CD14-positive monocyte (primary cell): ENCODE measurements around the gene LYSMD3. TPM values are rescaled to one million over a fixed set of nuclear protein-coding genes. Genes with fewer than 3 reads are reported as not detected.

ENCODE experiments used
- DNase-seq, 3 donors: peaks; one replicate each; pipeline ENCODE4 v3.0.0-alpha.2; 2011 to 2022
- H2AFZ ChIP-seq: 2 replicates; pipeline ENCODE4 v1.6.0; 2012; ENCODE audit warnings: mild to moderate bottlenecking, low read depth, low read length, inconsistent platforms; ENCODE audit not compliant: insufficient read depth, poor library complexity, severe bottlenecking
- H3K27ac ChIP-seq, 2 donors: 1 replicate in 1 of 2; 2 replicates in 1 of 2; pipeline ENCODE4 v1.5.1; 2012 to 2013; ENCODE audit warnings: low read length in 2 of 2, control low read depth in 1 of 2, inconsistent platforms in 1 of 2, low read depth in 1 of 2, mild to moderate bottlenecking in 1 of 2
- H3K27me3 ChIP-seq, 2 donors: one replicate each; pipeline versions ENCODE4 v1.6.0 to v1.6.1; 2011 to 2013; ENCODE audit warnings: low read length in 2 of 2; ENCODE audit not compliant: control insufficient read depth in 2 of 2, insufficient read depth in 2 of 2
- H3K36me3 ChIP-seq, 2 donors: replicated peaks in 1 of 2; 1 replicate in 1 of 2; 2 replicates in 1 of 2; pipeline versions ENCODE4 v1.5.1 to v1.6.1; 2012 to 2013; ENCODE audit warnings: low read length in 2 of 2, control low read depth in 1 of 2, inconsistent platforms in 1 of 2, mild to moderate bottlenecking in 1 of 2; ENCODE audit not compliant: insufficient read depth in 2 of 2, control insufficient read depth in 1 of 2
- H3K4me1 ChIP-seq, 2 donors: 1 replicate in 1 of 2; 2 replicates in 1 of 2; pipeline versions ENCODE4 v1.5.1 to v1.6.1; 2012 to 2013; ENCODE audit warnings: low read length in 2 of 2, control low read depth in 1 of 2, inconsistent platforms in 1 of 2, mild to moderate bottlenecking in 1 of 2, moderate library complexity in 1 of 2; ENCODE audit not compliant: insufficient read depth in 2 of 2, control insufficient read depth in 1 of 2
- H3K4me2 ChIP-seq: replicated peaks from 2 replicates; pipeline ENCODE3; 2012; ENCODE audit warnings: low read length, moderate library complexity, mild to moderate bottlenecking; ENCODE audit not compliant: poor library complexity, severe bottlenecking; ENCODE audit errors: extremely low read depth
- H3K4me3 ChIP-seq, 3 experiments: fragments of 200-600 bp in 1 of 3; sonication (generic) in 1 of 3; replicated peaks in 1 of 3; 1 replicate in 2 of 3; 2 replicates in 1 of 3; pipeline ENCODE4 v1.5.1; 2011 to 2013; ENCODE audit warnings: low read length in 3 of 3, mild to moderate bottlenecking in 3 of 3, control low read depth in 2 of 3, low read depth in 2 of 3, inconsistent platforms in 1 of 3, moderate library complexity in 1 of 3
- H3K79me2 ChIP-seq: 2 replicates; pipeline ENCODE4 v1.6.0; 2012; ENCODE audit warnings: mild to moderate bottlenecking, control low read depth, inconsistent platforms, low read length, moderate library complexity; ENCODE audit not compliant: insufficient read depth
- H3K9ac ChIP-seq: 2 replicates; pipeline ENCODE4 v1.6.0; 2017; ENCODE audit warnings: low read length, mild to moderate bottlenecking; ENCODE audit not compliant: insufficient read depth, poor library complexity, severe bottlenecking
- H3K9me3 ChIP-seq, 2 donors: replicated peaks in 1 of 2; 1 replicate in 1 of 2; 2 replicates in 1 of 2; pipeline versions ENCODE4 v1.5.1 to v1.6.1; 2012 to 2013; ENCODE audit warnings: low read length in 2 of 2, control low read depth in 1 of 2; ENCODE audit not compliant: control insufficient read depth in 1 of 2, insufficient read depth in 1 of 2
- H4K20me1 ChIP-seq: 2 replicates; pipeline ENCODE4 v1.6.0; 2012; ENCODE audit warnings: mild to moderate bottlenecking, low read length, control low read depth, moderate library complexity; ENCODE audit not compliant: insufficient read depth
- H3K27ac Mint-ChIP-seq, 7 donors: one replicate each; pipeline ENCODE4 v1.8.0; 2020; ENCODE audit warnings: mild to moderate bottlenecking in 7 of 7, mixed read lengths in 7 of 7, moderate library complexity in 6 of 7, inconsistent platforms in 2 of 7
- H3K27me3 Mint-ChIP-seq, 3 donors: one replicate each; pipeline ENCODE4 v1.8.0; 2021 to 2022; ENCODE audit warnings: low read depth in 3 of 3, mild to moderate bottlenecking in 3 of 3, mixed read lengths in 3 of 3, moderate library complexity in 3 of 3, inconsistent platforms in 1 of 3
- H3K36me3 Mint-ChIP-seq, 2 donors: one replicate each; pipeline ENCODE4 v1.8.0; 2020; ENCODE audit warnings: mixed read lengths in 2 of 2, inconsistent platforms in 1 of 2, mild to moderate bottlenecking in 1 of 2
- H3K4me1 Mint-ChIP-seq: one replicate; pipeline ENCODE4 v1.8.0; 2020; ENCODE audit warnings: mild to moderate bottlenecking, mixed read lengths
- H3K4me3 Mint-ChIP-seq, 2 donors: one replicate each; pipeline ENCODE4 v1.8.0; 2020; ENCODE audit warnings: mild to moderate bottlenecking in 2 of 2, mixed read lengths in 2 of 2, moderate library complexity in 1 of 2
- H3K9me3 Mint-ChIP-seq, 7 donors: one replicate each; pipeline ENCODE4 v1.8.0; 2020 to 2022; ENCODE audit warnings: mixed read lengths in 7 of 7, mild to moderate bottlenecking in 6 of 7, moderate library complexity in 6 of 7, inconsistent platforms in 2 of 7
- CTCF ChIP-seq: fragments of 200-600 bp; IDR thresholded peaks from one replicate; pipeline ENCODE4 v1.8.0; 2022; ENCODE audit warnings: antibody characterized with exemption, mild to moderate bottlenecking
- WGBS: methylation state at CpG from one replicate; pipeline ENCODE4 v1.1.5; 2013; ENCODE audit warnings: missing lambda C conversion rate; ENCODE audit not compliant: insufficient coverage; 5-methylcytosine and 5-hydroxymethylcytosine counted together
- intact Hi-C, 2 donors: fragments of 100-400 bp; cut with micrococcal nuclease; formaldehyde crosslinking; loops; one replicate each; pipeline versions ENCODE4 v1.15.0 to v1.15.1; 2023
- polyA plus RNA-seq, 3 donors: library from polyadenylated mRNA; depleted of rRNA in 1 of 3; unstranded in 2 of 3; stranded (reverse) in 1 of 3; fragments of 300-500 nt in 2 of 3; fragments of >200 nt in 1 of 3; fragmentation: Illumina TruSeq in 2 of 3; gene quantifications; 1 replicate in 2 of 3; 2 replicates in 1 of 3; pipeline ENCODE4 v1.2.3, GENCODE V29; 2012 to 2021

The LYSMD3 gene
- polyA plus RNA-seq, 3 donors: 6.0 to 12.1 (median 8.4) TPM

- Mint-ChIP-seq H3K27ac (no peak overlapping the region), H3K4me1 (peaks cover 2% of the 10 kb centered on the region), H3K27me3 (peaks cover 4 to 5% (median 5%) of the 10 kb centered on the region in 3 donors), H3K9me3 (no peaks in the 10 kb centered on the region), H3K4me3 (no peak overlapping the region), H3K36me3 (no peaks in the 10 kb centered on the region)
- no peak overlapping the region for H3K4me2 ChIP-seq
- no peak for DNase-seq
- no peak overlapping the region for H3K27ac ChIP-seq
- H3K36me3 ChIP-seq: no peaks in the 10 kb centered on the region
- intact Hi-C loops: no loop called here
- H3K9me3 ChIP-seq: no peaks in the 10 kb centered on the region
- H2AFZ ChIP-seq: no peak overlapping the region
- no peaks in the 10 kb centered on the region for H3K27me3 ChIP-seq
- WGBS: no CpG with 5 or more reads among the region's 3 CpGs
- H3K4me1 ChIP-seq: peaks cover 7% of the 10 kb centered on the region in 2 donors
- no peak for TF ChIP-seq CTCF
- no peak overlapping the region for H3K9ac ChIP-seq
- H3K4me3 ChIP-seq: no peak overlapping the region
- H4K20me1 ChIP-seq: no peaks in the 10 kb centered on the region
- no peaks in the 10 kb centered on the region for H3K79me2 ChIP-seq
Measured at GRCh38 chr5:90534922-90535321, 5.5 kb upstream of the LYSMD3 start.

GRCh38 chr5:90533794-90534193, 4.4 kb upstream of the LYSMD3 start:
- intact Hi-C loops: no loop called here
- Histone ChIP-seq H3K27me3 (no peaks in the 10 kb centered on the region), H3K4me3 (no peak overlapping the region), H3K4me1 (peaks cover 7% of the 10 kb centered on the region in 2 donors), H3K9ac (no peak overlapping the region), H3K4me2 (no peak overlapping the region), H3K79me2 (peaks cover 6% of the 10 kb centered on the region), H3K36me3 (no peaks in the 10 kb centered on the region), H4K20me1 (no peaks in the 10 kb centered on the region), H2AFZ (no peak overlapping the region), H3K27ac (no peak overlapping the region), H3K9me3 (no peaks in the 10 kb centered on the region)
- Mint-ChIP-seq H3K4me3 (no peak overlapping the region), H3K9me3 (no peaks in the 10 kb centered on the region), H3K36me3 (no peaks in the 10 kb centered on the region), H3K4me1 (peaks cover 2% of the 10 kb centered on the region), H3K27me3 (peaks cover 3 to 5% (median 4%) of the 10 kb centered on the region in 3 donors), H3K27ac (no peak overlapping the region)
- no peak for DNase-seq
- 100% methylated on average over 2 of the region's 3 CpGs for WGBS
- no peak for TF ChIP-seq CTCF
